Right lobe of liver (tissue), 6 donors: Measurements from ENCODE around the gene GGCX. TPM values are rescaled to one million over a fixed set of nuclear protein-coding genes. Genes with fewer than 3 reads are reported as not detected.

ENCODE experiments used
- ATAC-seq, 4 donors: fragments of 200-7000 bp; cut with Tn5 transposase; one replicate each; pipeline ENCODE4 v1.9.1; 2020; ENCODE audit warnings: mild to moderate bottlenecking in 4 of 4, moderate library complexity in 4 of 4
- DNase-seq, 3 donors: peaks; one replicate each; pipeline ENCODE4 v3.0.0-alpha.2; 2020
- H3K27ac ChIP-seq, 3 donors: fragments of 200-600 bp; one replicate each; pipeline ENCODE4 v1.8.0; 2022
- H3K27me3 ChIP-seq, 2 donors: fragments of 200-600 bp; one replicate each; pipeline ENCODE4 v1.8.0; 2022
- H3K36me3 ChIP-seq, 4 donors: fragments of 200-600 bp; sonication (generic) in 1 of 4; one replicate each; pipeline versions ENCODE4 v1.5.1 to v1.8.0; 2017 to 2022; ENCODE audit warnings: control low read depth in 1 of 4
- H3K4me1 ChIP-seq, 4 donors: fragments of 200-600 bp; sonication (generic) in 1 of 4; one replicate each; pipeline versions ENCODE4 v1.5.1 to v1.8.0; 2017 to 2022; ENCODE audit warnings: control low read depth in 1 of 4
- H3K4me3 ChIP-seq, 3 donors: fragments of 200-600 bp; one replicate each; pipeline ENCODE4 v1.8.0; 2022
- H3K9me3 ChIP-seq, 4 donors: fragments of 200-600 bp; sonication (generic) in 1 of 4; one replicate each; pipeline versions ENCODE4 v1.5.1 to v1.8.0; 2017 to 2022; ENCODE audit warnings: control low read depth in 1 of 4
- CTCF ChIP-seq, 4 donors: fragments of 200-600 bp in 3 of 4; fragments of 450-650 bp in 1 of 4; IDR thresholded peaks; one replicate each; pipeline versions ENCODE4 v1.5.1 to v1.8.0; 2016 to 2022; ENCODE audit warnings: antibody characterized with exemption in 4 of 4, mild to moderate bottlenecking in 2 of 4
- POLR2A ChIP-seq: fragments of 450-650 bp; IDR thresholded peaks from one replicate; pipeline ENCODE4 v1.6.1; 2017; ENCODE audit warnings: antibody characterized with exemption, mild to moderate bottlenecking
- WGBS: methylation state at CpG from one replicate; pipeline ENCODE4 v1.1.6; 2018; ENCODE audit warnings: low coverage, low lambda C conversion rate; ENCODE audit not compliant: insufficient coverage; ENCODE audit errors: missing lambda C conversion rate; 5-methylcytosine and 5-hydroxymethylcytosine counted together
- intact Hi-C, 2 donors: fragments of 100-400 bp; cut with DNase I; formaldehyde crosslinking; loops; one replicate each; pipeline versions ENCODE4 v1.11.2 to v1.14.1; 2022
- total RNA-seq, 6 experiments: library from RNA; depleted of rRNA in 2 of 6; stranded (reverse); fragments of >200 nt in 2 of 6; fragmentation: NEBNext Ultra II Directional in 3 of 6; extraction: Animal tissue kit (Norgen Biotek cat#: 25700) in 3 of 6; gene quantifications; one replicate each; pipeline versions ENCODE4 v1.1.0 to v1.2.4, GENCODE V29; 2016 to 2023
- donor health status: DM: no; HTN: yes; CAD: no.
- donor health status: DM: no; HTN: no; CAD: no.
- donor health status: DM: no; HTN: no; CAD: no.
- donor health status: DM: no; HTN: yes; CAD: no.
- donor health status: DM: no; HTN: yes; CAD: no.

The GGCX gene
- total RNA-seq, 6 experiments from 2014 or later: 89.6 to 238 (median 183) TPM

- 63% methylated on average over 6 of the region's 6 CpGs for WGBS
- no peak for DNase-seq
- Histone ChIP-seq H3K27ac (no peak overlapping the region), H3K4me3 (no peak overlapping the region), H3K9me3 (no peaks in the 10 kb centered on the region), H3K27me3 (no peaks in the 10 kb centered on the region), H3K36me3 (no peaks in the 10 kb centered on the region), H3K4me1 (peaks cover 0 to 3% (median under 1%) of the 10 kb centered on the region in 4 donors)
- intact Hi-C loops: no loop called here
- ATAC-seq: peak in 3 of 4 donors; percentile 40 to 66 (median 56)
- TF ChIP-seq POLR2A: no peak
- no peak for TF ChIP-seq CTCF (IDR thresholded peaks at IDR 0.05)
Measured at GRCh38 chr2:85511008-85511811, 50.1 kb downstream of the GGCX start.

- no peak overlapping the region for H3K27ac ChIP-seq
- TF ChIP-seq CTCF (IDR thresholded peaks at IDR 0.05): no peak
- TF ChIP-seq POLR2A: no peak
- 80% methylated on average over 6 of the region's 7 CpGs for WGBS
- no peak overlapping the region for H3K4me3 ChIP-seq
- H3K9me3 ChIP-seq: no peaks in the 10 kb centered on the region
- no peak for ATAC-seq
- no peaks in the 10 kb centered on the region for H3K27me3 ChIP-seq
- intact Hi-C loops: no loop called here
- H3K36me3 ChIP-seq: no peaks in the 10 kb centered on the region
- no peak for DNase-seq
- H3K4me1 ChIP-seq: peaks cover 0 to 14% (median 4%) of the 10 kb centered on the region in 4 donors
Measured at GRCh38 chr2:85506768-85507181, 54.5 kb downstream of the GGCX start.

- TF ChIP-seq POLR2A (no peak), CTCF (IDR thresholded peaks at IDR 0.05) (no peak)
- Histone ChIP-seq H3K9me3 (no peaks in the 10 kb centered on the region), H3K27ac (no peak overlapping the region), H3K36me3 (no peaks in the 10 kb centered on the region), H3K4me1 (peaks cover 0 to 14% (median 4%) of the 10 kb centered on the region in 4 donors), H3K4me3 (no peak overlapping the region), H3K27me3 (no peaks in the 10 kb centered on the region)
- DNase-seq (no peak), ATAC-seq (no peak)
- intact Hi-C loops: no loop called here
- WGBS: 67% methylated on average over 5 of the region's 10 CpGs
Measured at GRCh38 chr2:85505551-85506238, 55.6 kb downstream of the GGCX start.

- Histone ChIP-seq H3K9me3 (no peaks in the 10 kb centered on the region), H3K4me1 (peaks cover 0 to 22% (median 7%) of the 10 kb centered on the region in 4 donors), H3K36me3 (no peaks in the 10 kb centered on the region), H3K4me3 (no peak overlapping the region), H3K27ac (no peak overlapping the region), H3K27me3 (no peaks in the 10 kb centered on the region)
- DNase-seq: peak in 1 of 3 donors; percentile 29
- no CpG with 5 or more reads among the region's 3 CpGs for WGBS
- TF ChIP-seq POLR2A: no peak
- peak in 3 of 4 donors; percentile 20 to 62 (median 20) for ATAC-seq
- intact Hi-C loops: no loop called here
Measured at GRCh38 chr2:85504778-85505261, 56.5 kb downstream of the GGCX start.
